Neural cell (in vitro differentiated cells): ENCODE measurements around the gene ADAD1. TPM values are rescaled to one million over a fixed set of nuclear protein-coding genes. Genes with fewer than 3 reads are reported as not detected.

Experiments used
- H2AFZ ChIP-seq: fragments of 200-600, 300-800 bp; sonication (generic), shearing (Covaris generic); 2 replicates; pipeline ENCODE4 v1.6.0; 2014; ENCODE audit warnings: low read depth, mild to moderate bottlenecking, antibody characterized with exemption, low read length, moderate library complexity
- H3F3A ChIP-seq: fragments of 200-600 bp; shearing (Covaris generic); 2 replicates; pipeline ENCODE4 v1.6.1; 2016; ENCODE audit warnings: mild to moderate bottlenecking, moderate library complexity, mixed read lengths, antibody characterized with exemption, low read length; ENCODE audit not compliant: insufficient read depth, poor library complexity, severe bottlenecking
- H3K27ac ChIP-seq: fragments of 200-600, 300-800 bp; sonication (generic), shearing (Covaris generic); 2 replicates; pipeline ENCODE4 v1.5.1; 2014; ENCODE audit warnings: mild to moderate bottlenecking, low read length, moderate library complexity
- H3K27me3 ChIP-seq: fragments of 300-800, 200-600 bp; sonication (generic), shearing (Covaris generic); 2 replicates; pipeline ENCODE4 v1.6.0; 2014; ENCODE audit warnings: mild to moderate bottlenecking, low read depth, low read length, moderate library complexity; ENCODE audit not compliant: insufficient read depth
- H3K36me3 ChIP-seq: fragments of 300-800, 200-600 bp; sonication (generic), shearing (Covaris generic); 2 replicates; pipeline ENCODE4 v1.5.1; 2014; ENCODE audit warnings: mild to moderate bottlenecking, antibody characterized with exemption, low read length, moderate library complexity; ENCODE audit not compliant: insufficient read depth
- H3K4me2 ChIP-seq: fragments of 300-800, 200-600 bp; sonication (generic), shearing (Covaris generic); 2 replicates; pipeline ENCODE4 v1.6.0; 2014; ENCODE audit warnings: mild to moderate bottlenecking, low read length
- H3K4me3 ChIP-seq: fragments of 300-800, 200-600 bp; sonication (generic), shearing (Covaris generic); 2 replicates; pipeline ENCODE4 v1.5.1; 2014; ENCODE audit warnings: mild to moderate bottlenecking, low read length, moderate library complexity
- H3K79me2 ChIP-seq: fragments of 200-600 bp; shearing (Covaris generic); replicated peaks from 2 replicates; pipeline ENCODE4 v1.6.0; 2014; ENCODE audit warnings: mild to moderate bottlenecking, low read length, moderate library complexity; ENCODE audit not compliant: insufficient read depth
- H3K9ac ChIP-seq: fragments of 300-800, 200-600 bp; sonication (generic), shearing (Covaris generic); 2 replicates; pipeline ENCODE4 v1.6.1; 2016; ENCODE audit warnings: mild to moderate bottlenecking, low read length, mixed read lengths
- H3K9me2 ChIP-seq: fragments of 200-600 bp; shearing (Covaris generic); 2 replicates; pipeline ENCODE4 v1.6.1; 2016; ENCODE audit warnings: mild to moderate bottlenecking, low read length, mixed read lengths; ENCODE audit not compliant: insufficient read depth
- H3K9me3 ChIP-seq: fragments of 200-600, 300-800 bp; sonication (generic), shearing (Covaris generic); 2 replicates; pipeline ENCODE4 v1.6.1; 2016; ENCODE audit warnings: mild to moderate bottlenecking, mixed run types, low read length, moderate library complexity, mixed read lengths
- H4K20me1 ChIP-seq: fragments of 200-600 bp; shearing (Covaris generic); 2 replicates; pipeline ENCODE4 v1.6.1; 2016; ENCODE audit warnings: mild to moderate bottlenecking, mixed run types; ENCODE audit not compliant: insufficient read depth
- CTCF ChIP-seq: fragments of 450-650 bp; IDR thresholded peaks from 2 replicates; pipeline ENCODE4 v1.5.1; 2014; ENCODE audit warnings: antibody characterized with exemption, mild to moderate bottlenecking, moderate library complexity; ENCODE audit not compliant: poor library complexity, severe bottlenecking
- EP300 ChIP-seq: fragments of 450-650 bp; conservative IDR thresholded peaks from 2 replicates; pipeline ENCODE4 v1.6.1; 2014; ENCODE audit warnings: antibody characterized with exemption, mild to moderate bottlenecking, moderate library complexity; ENCODE audit not compliant: poor library complexity, severe bottlenecking
- EZH2 ChIP-seq: fragments of 200-600, 300-800 bp; shearing (Covaris generic), sonication (generic); IDR thresholded peaks from 2 replicates; pipeline ENCODE4 v1.6.1; 2014; ENCODE audit warnings: antibody characterized with exemption, low read length, borderline replicate concordance, mild to moderate bottlenecking; ENCODE audit not compliant: insufficient read depth, poor library complexity, severe bottlenecking
- MXI1 ChIP-seq: fragments of 450-650 bp; conservative IDR thresholded peaks from 2 replicates; pipeline ENCODE4 v1.6.1; 2014; ENCODE audit warnings: antibody characterized with exemption, mild to moderate bottlenecking; ENCODE audit not compliant: poor library complexity, severe bottlenecking
- POLR2AphosphoS5 ChIP-seq: IDR thresholded peaks from 2 replicates; pipeline ENCODE4 v1.6.1; 2012
- RAD21 ChIP-seq: fragments of 450-650 bp; conservative IDR thresholded peaks from 2 replicates; pipeline ENCODE4 v1.6.1; 2014; ENCODE audit warnings: antibody characterized with exemption, mild to moderate bottlenecking, moderate library complexity
- REST ChIP-seq: IDR thresholded peaks from 2 replicates; pipeline ENCODE4 v1.6.1; 2012; ENCODE audit warnings: borderline replicate concordance
- SMC3 ChIP-seq: fragments of 450-650 bp; conservative IDR thresholded peaks from 2 replicates; pipeline ENCODE4 v1.6.1; 2014; ENCODE audit warnings: antibody characterized with exemption, mild to moderate bottlenecking, moderate library complexity; ENCODE audit not compliant: poor library complexity
- TAF1 ChIP-seq: IDR thresholded peaks from 2 replicates; pipeline ENCODE4 v1.6.1; 2012; ENCODE audit warnings: low read depth
- polyA plus RNA-seq: library from polyadenylated mRNA; depleted of rRNA; stranded (reverse); fragments of >200 nt; gene quantifications from 2 replicates; pipeline ENCODE4 v1.2.3, GENCODE V29; 2014

ADAD1 gene
- polyA plus RNA-seq, 1 donor from 2014 or later, result not detected

GRCh38 chr4:122331195-122331594, 47.6 kb upstream of the ADAD1 start:
- Histone ChIP-seq H3F3A (no peaks in the 10 kb centered on the region), H3K9me3 (no peaks in the 10 kb centered on the region), H3K4me3 (no peak overlapping the region), H2AFZ (no peak overlapping the region), H3K4me2 (no peak overlapping the region), H3K27me3 (no peaks in the 10 kb centered on the region), H3K36me3 (peaks cover 16% of the 10 kb centered on the region), H4K20me1 (no peaks in the 10 kb centered on the region), H3K79me2 (no peaks in the 10 kb centered on the region), H3K27ac (no peak overlapping the region), H3K9me2 (no peaks in the 10 kb centered on the region), H3K9ac (no peak overlapping the region)
- TF ChIP-seq POLR2AphosphoS5, result no peak
- TF ChIP-seq CTCF, result no peak
- TF ChIP-seq SMC3, result no peak

- H3K9me3 ChIP-seq, result no peaks in the 10 kb centered on the region
- TF ChIP-seq SMC3, result no peak
- no peak for TF ChIP-seq TAF1
- no peak for TF ChIP-seq POLR2AphosphoS5
- TF ChIP-seq EP300, result no peak
- no peak for TF ChIP-seq EZH2
- H3K36me3 ChIP-seq, result peaks cover 15% of the 10 kb centered on the region
Observed at GRCh38 chr4:122334828-122335227, 44.0 kb upstream of the ADAD1 start.

GRCh38 chr4:122341886-122342285, 36.9 kb upstream of the ADAD1 start:
- Histone ChIP-seq H3K4me2 (no peak overlapping the region), H3F3A (no peaks in the 10 kb centered on the region), H2AFZ (no peak overlapping the region), H3K27me3 (no peaks in the 10 kb centered on the region), H3K9me3 (no peaks in the 10 kb centered on the region), H3K79me2 (no peaks in the 10 kb centered on the region), H3K36me3 (peaks cover 2% of the 10 kb centered on the region), H3K27ac (no peak overlapping the region), H3K9me2 (no peaks in the 10 kb centered on the region), H3K9ac (no peak overlapping the region), H4K20me1 (no peaks in the 10 kb centered on the region), H3K4me3 (no peak overlapping the region)
- TF ChIP-seq CTCF (no peak), SMC3 (no peak), POLR2AphosphoS5 (no peak), EZH2 (no peak), MXI1 (no peak), REST (no peak), EP300 (no peak), RAD21 (no peak), TAF1 (no peak)

More at GRCh38 chr4:122334828-122335227, 44.0 kb upstream of the ADAD1 start:
- no peaks in the 10 kb centered on the region for H3K9me2 ChIP-seq
- H3K4me2 ChIP-seq, result no peak overlapping the region
- no peaks in the 10 kb centered on the region for H3K79me2 ChIP-seq
- no peaks in the 10 kb centered on the region for H4K20me1 ChIP-seq
- H2AFZ ChIP-seq, result no peak overlapping the region
- no peak overlapping the region for H3K27ac ChIP-seq
- no peak overlapping the region for H3K9ac ChIP-seq
- H3K27me3 ChIP-seq, result no peaks in the 10 kb centered on the region
- H3K4me3 ChIP-seq, result no peak overlapping the region
- H3F3A ChIP-seq, result no peaks in the 10 kb centered on the region
